ENCODE measurements around the gene COL18A1.

DNA sequence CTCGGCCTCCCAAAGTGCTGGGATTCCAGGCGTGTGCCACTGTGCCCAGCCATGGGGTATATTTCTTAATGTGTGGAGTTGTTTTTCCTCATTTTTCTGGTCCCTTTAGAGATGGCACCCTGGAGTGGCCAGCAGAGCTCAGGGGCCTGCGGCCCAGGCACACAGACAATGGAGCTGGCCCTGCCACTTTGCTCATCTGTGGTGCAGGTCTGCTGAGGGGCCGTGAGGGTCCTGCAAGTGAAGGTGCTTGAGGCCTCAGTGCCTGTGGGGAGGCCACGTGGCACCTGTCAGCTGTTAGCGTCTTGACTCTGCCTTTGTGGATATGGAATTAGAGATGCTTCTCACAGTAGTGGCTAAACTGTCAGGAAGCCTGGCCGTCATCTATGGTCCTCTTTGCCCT is 7.5 kb downstream of the COL18A1 start:
- TF ChIP-seq, protein P1, sequence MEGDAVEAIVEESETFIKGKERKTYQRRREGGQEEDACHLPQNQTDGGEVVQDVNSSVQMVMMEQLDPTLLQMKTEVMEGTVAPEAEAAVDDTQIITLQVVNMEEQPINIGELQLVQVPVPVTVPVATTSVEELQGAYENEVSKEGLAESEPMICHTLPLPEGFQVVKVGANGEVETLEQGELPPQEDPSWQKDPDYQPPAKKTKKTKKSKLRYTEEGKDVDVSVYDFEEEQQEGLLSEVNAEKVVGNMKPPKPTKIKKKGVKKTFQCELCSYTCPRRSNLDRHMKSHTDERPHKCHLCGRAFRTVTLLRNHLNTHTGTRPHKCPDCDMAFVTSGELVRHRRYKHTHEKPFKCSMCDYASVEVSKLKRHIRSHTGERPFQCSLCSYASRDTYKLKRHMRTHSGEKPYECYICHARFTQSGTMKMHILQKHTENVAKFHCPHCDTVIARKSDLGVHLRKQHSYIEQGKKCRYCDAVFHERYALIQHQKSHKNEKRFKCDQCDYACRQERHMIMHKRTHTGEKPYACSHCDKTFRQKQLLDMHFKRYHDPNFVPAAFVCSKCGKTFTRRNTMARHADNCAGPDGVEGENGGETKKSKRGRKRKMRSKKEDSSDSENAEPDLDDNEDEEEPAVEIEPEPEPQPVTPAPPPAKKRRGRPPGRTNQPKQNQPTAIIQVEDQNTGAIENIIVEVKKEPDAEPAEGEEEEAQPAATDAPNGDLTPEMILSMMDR (optimal IDR thresholded peaks at IDR 0.05 in 1 of 3, IDR thresholded peaks at IDR 0.05 in 1 of 3, conservative IDR thresholded peaks at IDR 0.05 in 1 of 3; ENCODE audit: extremely low read depth in 1 of 3, insufficient read depth in 2 of 3, low read length in 3 of 3) = no peak
- TF ChIP-seq EZH2 (IDR thresholded peaks at IDR 0.05; ENCODE audit: low read length) = no peak

Measured in keratinocyte (primary cell).